RWPE1 (cell line): ENCODE measurements around the gene OGDHL.

ENCODE experiments used
- CTCF ChIA-PET: fragments of 350-600 bp; sonication (Branson Sonifier 250); formaldehyde crosslinking; extraction: SDS; loops from one replicate; lab custom pipeline; 2021; lab: Yijun Ruan, JAX
- POLR2A ChIA-PET: fragments of 400-600 bp; formaldehyde crosslinking; extraction: SDS; loops from one replicate; lab custom pipeline; 2020; ENCODE audit warnings: antibody characterized with exemption; ENCODE audit not compliant: low non-redundant PET; lab: Yijun Ruan, JAX
- DNase-seq: peaks from one replicate; pipeline ENCODE4 v3.0.0; 2012; ENCODE audit warnings: low spot score
- H3K27ac ChIP-seq: fragments of 450-650 bp; 2 replicates; pipeline ENCODE4 v1.5.1; 2017
- CTCF ChIP-seq: fragments of 450-650 bp; conservative IDR thresholded peaks from 2 replicates; pipeline ENCODE4 v1.5.1; 2017; ENCODE audit warnings: low read depth, mild to moderate bottlenecking

OGDHL gene

GRCh38 chr10:49700997-49701396 lies 61.1 kb downstream of the OGDHL start:
- no peak for TF ChIP-seq CTCF
- H3K27ac ChIP-seq: no peak overlapping the region
- DNase-seq: no peak
- ChIA-PET CTCF (interaction anchor here (0.6 kb wide), 1 partner anchor 12 kb away, joined by 3 read pairs; no protein-coding TSS in a partner anchor), POLR2A (no interaction called here)

GRCh38 chr10:49700211-49700610 lies 61.9 kb downstream of the OGDHL start:
- no peak for DNase-seq
- ChIA-PET CTCF (interaction anchor here (0.6 to 1.6 kb wide), 2 partner anchors 19 to 913 kb away, joined by 3 to 7 read pairs; no protein-coding TSS in a partner anchor), POLR2A (no interaction called here)
- TF ChIP-seq CTCF: no peak
- H3K27ac ChIP-seq: no peak overlapping the region

- CTCF ChIA-PET: interaction anchor here (0.6 to 1.6 kb wide), 3 partner anchors 11 to 202 kb away, joined by 3 to 4 read pairs (median 3); no protein-coding TSS in a partner anchor
- DNase-seq: no peak
- H3K27ac ChIP-seq: no peak overlapping the region
- POLR2A ChIA-PET: no interaction called here
- no peak for TF ChIP-seq CTCF
These were observed 63.4 kb downstream of the OGDHL start for GRCh38 chr10:49698679-49699078.

GRCh38 chr10:49696311-49696710 lies 65.8 kb downstream of the OGDHL start:
- no peak for TF ChIP-seq CTCF
- ChIA-PET POLR2A (no interaction called here), CTCF (no interaction called here)
- H3K27ac ChIP-seq: no peak overlapping the region
- no peak for DNase-seq

- DNase-seq: no peak
- H3K27ac ChIP-seq: no peak overlapping the region
- ChIA-PET POLR2A (no interaction called here), CTCF (no interaction called here)
- TF ChIP-seq CTCF: no peak
These were observed 67.7 kb downstream of the OGDHL start for GRCh38 chr10:49694466-49694865.

GRCh38 chr10:49691588-49691987 lies 70.5 kb downstream of the OGDHL start:
- DNase-seq: no peak
- POLR2A ChIA-PET: no interaction called here
- no peak for TF ChIP-seq CTCF
- CTCF ChIA-PET: no interaction called here
- no peak overlapping the region for H3K27ac ChIP-seq
